Activated T-helper 2 cell treated with anti-CD3 and anti-CD28 coated beads, Interferon-gamma antibody, Interleukin-2, Interleukin-4, amounts not matched to agents 10 μg/mL and 5 μg/mL and 100 μg/mL, durations not matched to agents 14 hours and 24 hours and 36 hours (primary cell): ENCODE results near the gene TRERF1. TPM values are rescaled to one million over a fixed set of nuclear protein-coding genes. Genes with fewer than 3 reads are reported as not detected.

Experiments used
- DNase-seq: peaks from one replicate; pipeline ENCODE4 v3.0.0; 2021; ENCODE audit warnings: low spot score
- H3K27ac Mint-ChIP-seq: one replicate; pipeline ENCODE4 v1.8.0; 2021; ENCODE audit warnings: mixed read lengths
- H3K27me3 Mint-ChIP-seq: one replicate; pipeline ENCODE4 v1.8.0; 2021; ENCODE audit warnings: low read depth, mixed read lengths
- H3K36me3 Mint-ChIP-seq: one replicate; pipeline ENCODE4 v1.8.0; 2021; ENCODE audit warnings: low read depth, mixed read lengths
- H3K4me1 Mint-ChIP-seq: one replicate; pipeline ENCODE4 v1.8.0; 2021; ENCODE audit warnings: low read depth, mixed read lengths
- H3K4me3 Mint-ChIP-seq: one replicate; pipeline ENCODE4 v1.8.0; 2021; ENCODE audit warnings: low read depth, mild to moderate bottlenecking, moderate library complexity, mixed read lengths
- H3K9me3 Mint-ChIP-seq: one replicate; pipeline ENCODE4 v1.8.0; 2021; ENCODE audit warnings: mixed read lengths
- intact Hi-C: fragments of 100-400 bp; cut with micrococcal nuclease; formaldehyde crosslinking; loops from one replicate; pipeline ENCODE4 v1.15.1; 2023
- total RNA-seq: library from RNA; stranded (reverse); gene quantifications from 2 replicates; pipeline ENCODE4 v1.2.3, GENCODE V29; 2022

Gene TRERF1
- total RNA-seq, 1 donor from 2014 or later: 19.6 TPM

- DNase-seq: no peak
- H3K4me3 Mint-ChIP-seq: no peak overlapping the region
- H3K27me3 Mint-ChIP-seq: no peaks in the 10 kb centered on the region
- no peaks in the 10 kb centered on the region for H3K9me3 Mint-ChIP-seq
- peaks cover 70% of the 10 kb centered on the region for H3K4me1 Mint-ChIP-seq
- intact Hi-C loops: loop anchor here (5.0 kb wide), 1 partner anchor 167 kb away; no protein-coding TSS in a partner anchor
- H3K36me3 Mint-ChIP-seq: peaks cover 16% of the 10 kb centered on the region
- H3K27ac Mint-ChIP-seq: peak overlapping the region; percentile 19
These were observed 71.3 kb downstream of the TRERF1 start for GRCh38 chr6:42380228-42380979.

DNA sequence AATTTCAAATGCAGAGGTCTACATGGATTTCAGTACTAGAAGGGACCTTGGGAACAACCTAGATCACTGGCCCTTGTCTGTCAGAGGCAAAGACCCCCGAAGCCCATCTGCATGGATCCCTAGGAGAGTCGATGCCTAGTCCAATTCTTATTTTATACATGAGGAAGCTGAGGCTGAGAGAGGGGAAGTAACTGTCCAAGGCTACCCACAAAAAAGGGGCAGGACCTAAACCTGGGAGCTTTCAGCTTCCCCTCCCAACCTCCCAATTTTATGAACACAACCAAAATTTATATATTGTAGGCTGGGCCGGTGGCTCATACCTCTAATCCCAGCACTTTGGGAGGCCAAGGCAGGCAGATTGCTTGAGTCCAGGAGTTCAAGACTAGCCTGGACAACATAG, 73.2 kb downstream of the TRERF1 start:
- Mint-ChIP-seq H3K9me3 (no peaks in the 10 kb centered on the region), H3K36me3 (peaks cover 14% of the 10 kb centered on the region), H3K27ac (peak overlapping the region; percentile 86), H3K4me1 (peaks cover 63% of the 10 kb centered on the region), H3K4me3 (peak overlapping the region; percentile 45), H3K27me3 (no peaks in the 10 kb centered on the region)
- intact Hi-C loops: loop anchor here (1.0 kb wide), 1 partner anchor 10 kb away; no protein-coding TSS in a partner anchor
- no peak for DNase-seq

DNA sequence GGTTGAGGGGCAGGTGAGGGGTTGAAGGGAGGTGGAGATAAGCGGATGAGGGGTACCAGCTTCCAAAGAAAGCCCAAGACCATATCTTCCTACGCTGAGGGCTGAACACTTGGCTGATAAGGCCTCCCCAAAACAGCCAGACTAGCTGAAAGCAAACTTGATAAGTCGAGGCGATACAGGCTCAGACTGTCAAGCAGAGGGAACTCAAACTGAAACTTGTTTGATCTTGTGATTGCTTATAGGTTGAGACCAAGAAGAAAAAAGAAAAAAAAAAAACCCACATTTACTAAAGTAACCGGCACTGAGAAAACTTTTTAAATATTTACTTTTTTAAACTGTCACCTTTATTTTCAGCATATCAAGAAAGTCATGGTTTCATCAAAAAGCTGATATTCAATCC, 73.6 kb downstream of the TRERF1 start:
- Mint-ChIP-seq H3K27me3 (no peaks in the 10 kb centered on the region), H3K4me3 (peak overlapping the region; percentile 45), H3K36me3 (peaks cover 10% of the 10 kb centered on the region), H3K4me1 (peaks cover 59% of the 10 kb centered on the region), H3K9me3 (no peaks in the 10 kb centered on the region), H3K27ac (peak overlapping the region; percentile 86)
- DNase-seq: peak; percentile 44
- intact Hi-C loops: loop anchor here (1.0 kb wide), 1 partner anchor 10 kb away; no protein-coding TSS in a partner anchor

DNA sequence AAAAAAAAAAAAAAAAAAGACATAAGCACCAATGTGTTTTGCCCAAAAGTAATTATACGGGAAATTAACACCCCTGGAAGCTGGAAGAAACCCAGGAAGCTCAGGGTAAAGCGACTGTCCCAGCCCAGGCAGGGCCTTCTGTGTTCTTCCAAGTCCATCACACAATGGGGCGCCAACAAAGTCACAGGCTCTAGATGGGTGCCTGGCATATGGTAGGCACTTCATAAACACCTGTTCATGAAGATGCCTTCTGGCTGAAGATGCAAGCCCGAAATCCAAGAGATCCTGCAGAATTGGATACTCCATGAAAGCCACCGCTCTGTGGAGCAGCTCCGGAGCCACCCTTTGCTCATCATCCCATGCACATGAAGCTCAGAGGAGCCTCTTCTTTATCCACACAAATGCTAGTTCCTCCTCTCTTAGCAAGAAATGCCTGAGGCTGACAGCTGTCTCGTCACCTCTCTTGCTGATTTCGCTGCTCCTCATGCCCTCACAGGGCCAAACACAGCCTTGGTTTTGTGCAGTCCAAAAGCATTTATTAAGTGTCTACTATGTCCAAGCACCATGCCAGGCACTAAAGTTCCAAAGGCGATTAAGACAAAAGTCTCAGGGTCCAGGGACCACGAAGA, 76.6 kb downstream of the TRERF1 start:
- Mint-ChIP-seq H3K27me3 (no peaks in the 10 kb centered on the region), H3K4me3 (no peak overlapping the region), H3K36me3 (peaks cover 16% of the 10 kb centered on the region), H3K27ac (peak overlapping the region; percentile 61), H3K9me3 (no peaks in the 10 kb centered on the region), H3K4me1 (peaks cover 53% of the 10 kb centered on the region)
- intact Hi-C loops: no loop called here
- no peak for DNase-seq

DNA sequence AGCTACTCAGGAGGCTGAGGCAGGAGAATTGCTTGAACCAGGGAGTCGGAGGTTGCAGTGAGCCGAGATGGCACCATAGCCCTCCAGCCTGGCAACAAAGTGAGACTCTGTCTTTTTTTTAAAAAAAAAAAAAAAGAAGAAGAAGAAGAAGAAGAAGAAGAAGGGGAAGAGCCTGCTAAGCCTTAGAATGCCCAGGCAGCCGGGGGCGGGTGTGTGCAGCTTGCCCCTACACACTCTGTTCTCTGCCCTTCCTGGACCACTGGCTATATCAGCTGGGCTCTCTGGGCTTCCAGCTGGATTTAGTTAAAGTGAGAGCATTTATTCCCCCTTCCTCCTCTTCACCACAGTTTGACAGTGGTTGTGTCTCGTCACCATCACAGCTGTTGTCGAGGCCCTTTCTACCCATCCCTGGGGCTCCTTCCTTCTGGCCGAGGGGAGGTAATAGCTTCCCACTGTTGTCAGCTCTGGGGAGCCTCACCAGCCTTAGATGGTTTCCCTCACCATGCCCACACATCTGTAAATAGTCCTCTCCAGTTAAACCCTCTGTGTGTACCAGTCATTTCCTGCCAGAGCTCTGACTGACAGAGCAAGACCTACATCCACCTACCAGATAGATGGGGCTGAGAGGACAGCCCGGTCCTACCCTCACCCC, 77.6 kb downstream of the TRERF1 start:
- no peak overlapping the region for H3K4me3 Mint-ChIP-seq
- intact Hi-C loops: no loop called here
- peaks cover 54% of the 10 kb centered on the region for H3K4me1 Mint-ChIP-seq
- peaks cover 16% of the 10 kb centered on the region for H3K36me3 Mint-ChIP-seq
- no peak for DNase-seq
- no peaks in the 10 kb centered on the region for H3K27me3 Mint-ChIP-seq
- H3K9me3 Mint-ChIP-seq: no peaks in the 10 kb centered on the region
- H3K27ac Mint-ChIP-seq: peak overlapping the region; percentile 68

- peaks cover 16% of the 10 kb centered on the region for H3K36me3 Mint-ChIP-seq
- H3K9me3 Mint-ChIP-seq: no peaks in the 10 kb centered on the region
- H3K27ac Mint-ChIP-seq: peak overlapping the region; percentile 24
- H3K4me1 Mint-ChIP-seq: peaks cover 54% of the 10 kb centered on the region
- intact Hi-C loops: no loop called here
- no peaks in the 10 kb centered on the region for H3K27me3 Mint-ChIP-seq
- DNase-seq: no peak
- H3K4me3 Mint-ChIP-seq: no peak overlapping the region
These were observed 79.0 kb downstream of the TRERF1 start for GRCh38 chr6:42372699-42373098.

GRCh38 chr6:42370323-42370985, 81.3 kb downstream of the TRERF1 start:
- Mint-ChIP-seq H3K4me1 (peaks cover 60% of the 10 kb centered on the region), H3K4me3 (no peak overlapping the region), H3K27me3 (no peaks in the 10 kb centered on the region), H3K27ac (no peak overlapping the region), H3K36me3 (peaks cover 12% of the 10 kb centered on the region), H3K9me3 (no peaks in the 10 kb centered on the region)
- intact Hi-C loops: no loop called here
- no peak for DNase-seq

DNA sequence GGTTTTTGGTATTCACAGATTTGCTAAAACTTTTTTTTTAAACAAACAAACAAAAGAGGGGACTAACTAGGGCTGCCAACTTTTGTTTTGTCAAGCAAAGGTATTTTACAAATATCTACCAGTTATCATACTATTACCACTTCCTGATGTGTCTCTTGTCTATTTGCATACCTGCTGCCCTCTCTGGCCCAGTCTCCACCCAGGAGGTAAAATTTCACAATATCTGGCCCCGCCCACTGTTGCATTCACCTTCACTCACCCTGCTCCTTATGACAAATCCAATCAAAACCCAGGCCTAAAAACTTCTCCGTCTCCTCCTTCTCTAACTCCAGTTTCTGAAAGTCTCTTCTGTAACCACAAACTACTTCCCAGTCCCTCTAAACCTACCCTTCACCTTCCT, 82.2 kb downstream of the TRERF1 start:
- Mint-ChIP-seq H3K27me3 (no peaks in the 10 kb centered on the region), H3K4me1 (peaks cover 63% of the 10 kb centered on the region), H3K4me3 (no peak overlapping the region), H3K27ac (peak overlapping the region; percentile 40), H3K36me3 (peaks cover 13% of the 10 kb centered on the region), H3K9me3 (no peaks in the 10 kb centered on the region)
- intact Hi-C loops: loop anchor here (5.0 kb wide), 1 partner anchor 153 kb away; no protein-coding TSS in a partner anchor
- DNase-seq: no peak

DNA sequence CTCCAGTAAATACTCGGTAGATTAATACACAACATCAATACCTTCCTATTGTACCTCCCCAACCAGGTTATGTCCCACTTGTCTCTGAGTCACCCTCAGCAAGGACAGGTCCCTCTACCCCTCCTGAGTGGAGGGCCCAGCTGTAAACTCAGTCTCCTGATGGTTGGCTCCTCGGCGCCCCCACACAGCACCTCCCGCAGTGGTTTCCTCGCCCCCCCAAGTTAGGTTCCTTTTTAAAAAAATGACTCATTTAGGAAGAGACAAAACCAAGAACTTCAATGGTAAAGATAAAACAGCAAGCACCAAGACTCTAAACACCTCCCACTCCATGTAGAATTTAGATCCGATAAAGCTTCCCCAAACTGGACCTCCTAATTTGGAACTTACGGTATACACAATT, 83.5 kb downstream of the TRERF1 start:
- Mint-ChIP-seq H3K27me3 (no peaks in the 10 kb centered on the region), H3K9me3 (no peaks in the 10 kb centered on the region), H3K4me3 (peak overlapping the region; percentile 45), H3K27ac (peak overlapping the region; percentile 84), H3K4me1 (peaks cover 66% of the 10 kb centered on the region), H3K36me3 (peaks cover 21% of the 10 kb centered on the region)
- DNase-seq: peak; percentile 37
- intact Hi-C loops: loop anchor here (1.0 to 5.0 kb wide), 6 partner anchors 10 to 154 kb away; no protein-coding TSS in a partner anchor

DNA sequence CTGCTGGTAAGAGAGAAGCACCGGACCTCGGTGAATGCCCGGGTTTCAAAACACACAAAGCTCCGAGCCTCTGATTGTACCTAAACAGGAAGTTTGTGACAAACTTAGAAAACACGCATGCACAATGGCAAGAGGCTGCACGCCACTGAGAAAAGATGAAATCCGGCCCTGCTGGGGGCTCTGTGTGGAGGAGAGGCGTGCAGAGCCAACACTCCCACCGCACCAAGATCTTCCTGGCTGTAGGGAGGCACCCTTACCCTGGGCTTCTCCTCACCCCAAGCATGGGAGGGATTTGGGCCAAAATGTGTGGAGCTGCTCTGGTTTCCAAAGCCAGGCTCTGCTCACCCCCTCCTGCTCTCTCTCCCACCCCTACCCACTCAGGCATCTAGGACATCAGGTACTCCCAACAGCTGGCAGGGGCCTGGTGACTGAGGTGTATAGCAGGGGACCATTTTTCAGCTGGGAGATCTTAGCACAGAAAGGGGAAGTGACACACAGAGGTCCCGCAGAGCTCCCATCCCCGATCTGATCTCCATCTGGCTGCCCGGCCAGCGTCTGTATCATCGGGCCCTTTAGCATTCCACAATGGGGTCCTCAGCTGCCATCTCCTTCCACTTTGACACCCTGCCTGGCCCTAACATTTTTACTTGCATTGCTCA, 84.2 kb downstream of the TRERF1 start:
- DNase-seq: no peak
- peak overlapping the region; percentile 47 for H3K4me3 Mint-ChIP-seq
- no peaks in the 10 kb centered on the region for H3K27me3 Mint-ChIP-seq
- H3K9me3 Mint-ChIP-seq: no peaks in the 10 kb centered on the region
- peaks cover 22% of the 10 kb centered on the region for H3K36me3 Mint-ChIP-seq
- peaks cover 61% of the 10 kb centered on the region for H3K4me1 Mint-ChIP-seq
- intact Hi-C loops: loop anchor here (1.0 to 5.0 kb wide), 6 partner anchors 10 to 155 kb away; no protein-coding TSS in a partner anchor
- peak overlapping the region; percentile 84 for H3K27ac Mint-ChIP-seq

GRCh38 chr6:42366999-42367352, 84.8 kb downstream of the TRERF1 start:
- H3K36me3 Mint-ChIP-seq: peaks cover 22% of the 10 kb centered on the region

More at GRCh38 chr6:42366999-42367352, 84.8 kb downstream of the TRERF1 start:
- intact Hi-C loops: loop anchor here (5.0 kb wide), 1 partner anchor 155 kb away; no protein-coding TSS in a partner anchor
- Mint-ChIP-seq H3K4me1 (peaks cover 58% of the 10 kb centered on the region), H3K4me3 (peak overlapping the region; percentile 47), H3K9me3 (no peaks in the 10 kb centered on the region), H3K27ac (peak overlapping the region; percentile 84), H3K27me3 (no peaks in the 10 kb centered on the region)
- no peak for DNase-seq
